ENCODE results near the gene TTC24. TPM values are rescaled to one million over a fixed set of nuclear protein-coding genes. Genes with fewer than 3 reads are reported as not detected.

Gene TTC24
- total RNA-seq, 1 donor from 2014 or later: 3.1 TPM

Other genes starting within 250 kb of the TTC24 start
- gene CCT3, start 241.4 kb upstream of the TTC24 start, total RNA-seq (ENCODE audit: insufficient read depth, low replicate concordance): 240 TPM
- not detected for gene TSACC, start 241.2 kb upstream of the TTC24 start, total RNA-seq (ENCODE audit: insufficient read depth, low replicate concordance)
- not detected for gene RHBG, start 210.5 kb upstream of the TTC24 start, total RNA-seq (ENCODE audit: insufficient read depth, low replicate concordance)
- 5.5 TPM for gene MEF2D, start 78.9 kb upstream of the TTC24 start, total RNA-seq (ENCODE audit: insufficient read depth, low replicate concordance)
- gene IQGAP3, start 7.2 kb upstream of the TTC24 start, total RNA-seq (ENCODE audit: insufficient read depth, low replicate concordance): 4.6 TPM
- 40.9 TPM for gene NAXE, start 12.1 kb downstream of the TTC24 start, total RNA-seq (ENCODE audit: insufficient read depth, low replicate concordance)
- 21.7 TPM for gene GPATCH4, start 21.8 kb downstream of the TTC24 start, total RNA-seq (ENCODE audit: insufficient read depth, low replicate concordance)
- not detected for gene HAPLN2, start 39.7 kb downstream of the TTC24 start, total RNA-seq (ENCODE audit: insufficient read depth, low replicate concordance)
- gene BCAN, start 62.4 kb downstream of the TTC24 start, total RNA-seq (ENCODE audit: insufficient read depth, low replicate concordance): 9.1 TPM
- 19.0 TPM for gene NES, start 97.7 kb downstream of the TTC24 start, total RNA-seq (ENCODE audit: insufficient read depth, low replicate concordance)
- 46.7 TPM for gene CRABP2, start 125.9 kb downstream of the TTC24 start, total RNA-seq (ENCODE audit: insufficient read depth, low replicate concordance)
- 9.6 TPM for gene METTL25B, start 148.7 kb downstream of the TTC24 start, total RNA-seq (ENCODE audit: insufficient read depth, low replicate concordance)
- 3.9 TPM for gene ISG20L2, start 149.0 kb downstream of the TTC24 start, total RNA-seq (ENCODE audit: insufficient read depth, low replicate concordance)
- 36.4 TPM for gene MRPL24, start 161.4 kb downstream of the TTC24 start, total RNA-seq (ENCODE audit: insufficient read depth, low replicate concordance)
- 69.8 TPM for gene HDGF, start 172.0 kb downstream of the TTC24 start, total RNA-seq (ENCODE audit: insufficient read depth, low replicate concordance)
- 21.4 TPM for gene PRCC, start 187.8 kb downstream of the TTC24 start, total RNA-seq (ENCODE audit: insufficient read depth, low replicate concordance)
- 0.48 TPM for gene SH2D2A, start 237.1 kb downstream of the TTC24 start, total RNA-seq (ENCODE audit: insufficient read depth, low replicate concordance)

Measured in umbilical cord (tissue), 1 donor.